DMS114 treated with DMSO at 0.1 percent for 48 hours (cell line): ENCODE data around the gene ABHD16A.

Experiments used
- DNase-seq: peaks from one replicate; lab custom pipeline; 2025; ENCODE audit not compliant: unreplicated experiment; lab: John Stamatoyannopoulos, UW

ABHD16A gene

DNA sequence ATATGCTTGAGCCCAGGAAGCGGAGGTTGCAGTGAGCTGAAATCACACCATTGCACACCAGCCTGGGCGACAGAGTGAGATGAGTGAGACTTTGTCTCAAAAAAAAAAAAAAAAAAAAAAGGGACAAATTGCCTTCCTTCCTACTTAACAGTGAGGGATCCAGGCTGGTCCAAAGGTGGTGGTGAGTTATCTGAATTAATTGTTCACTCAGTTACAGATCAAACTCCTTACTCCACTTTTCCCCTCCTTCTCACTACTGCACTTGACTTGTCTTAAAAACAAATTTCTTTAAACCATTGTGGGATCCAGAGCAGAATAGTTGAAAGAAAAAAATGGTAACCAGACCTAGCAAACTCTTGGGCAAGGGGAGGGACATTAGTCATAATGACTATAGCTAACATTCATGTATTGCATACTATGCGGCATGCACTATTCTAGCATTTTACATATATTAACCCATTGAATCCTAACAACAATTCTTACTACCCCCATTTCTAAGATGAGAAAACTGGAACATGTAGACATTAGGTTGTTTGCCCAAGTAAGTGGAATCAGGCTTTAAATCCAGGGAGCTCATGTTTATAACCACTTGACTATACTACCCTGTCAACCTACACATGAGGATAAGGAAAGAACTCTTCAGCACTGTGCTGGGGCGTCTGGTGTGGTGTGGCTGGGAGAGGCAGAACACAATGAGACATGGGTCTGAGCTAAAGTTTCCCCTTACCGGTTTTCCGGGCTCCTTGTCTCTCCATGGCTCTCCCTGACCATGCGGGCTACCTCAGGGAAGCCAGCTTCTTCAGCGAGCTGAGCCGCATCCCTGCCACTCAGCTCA is 39.8 kb downstream of the ABHD16A start:
- no peak for DNase-seq

DNA sequence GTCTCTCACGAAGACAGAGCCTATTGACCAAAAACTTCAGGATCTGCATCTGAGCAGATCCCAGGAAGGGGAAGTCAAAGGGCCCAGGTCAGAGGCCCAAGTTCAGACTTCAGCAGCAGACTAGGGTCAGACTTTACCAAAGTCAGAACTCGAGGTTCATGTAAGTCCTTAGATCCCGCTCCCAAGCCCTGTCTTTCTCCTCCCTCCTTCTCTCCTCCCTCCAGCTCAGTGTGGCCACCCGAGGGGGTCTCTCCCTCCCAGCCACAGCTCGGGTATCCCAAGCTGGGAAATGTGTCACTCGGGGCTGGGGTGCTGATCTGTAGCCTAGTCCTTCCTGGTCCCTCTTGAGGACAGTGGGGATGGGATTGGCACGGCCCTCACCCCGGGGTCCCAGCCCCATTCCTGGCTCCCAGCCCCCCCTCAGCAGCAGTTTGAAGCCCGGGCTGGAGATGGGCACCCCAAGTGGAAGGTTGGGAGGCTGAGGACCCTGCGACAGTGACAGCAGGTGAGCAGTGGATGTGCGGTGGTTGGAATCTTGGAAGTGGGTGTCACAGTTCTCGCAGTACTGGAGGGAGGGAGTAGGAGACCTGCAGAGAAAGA is 40.9 kb downstream of the ABHD16A start:
- no peak for DNase-seq

DNA sequence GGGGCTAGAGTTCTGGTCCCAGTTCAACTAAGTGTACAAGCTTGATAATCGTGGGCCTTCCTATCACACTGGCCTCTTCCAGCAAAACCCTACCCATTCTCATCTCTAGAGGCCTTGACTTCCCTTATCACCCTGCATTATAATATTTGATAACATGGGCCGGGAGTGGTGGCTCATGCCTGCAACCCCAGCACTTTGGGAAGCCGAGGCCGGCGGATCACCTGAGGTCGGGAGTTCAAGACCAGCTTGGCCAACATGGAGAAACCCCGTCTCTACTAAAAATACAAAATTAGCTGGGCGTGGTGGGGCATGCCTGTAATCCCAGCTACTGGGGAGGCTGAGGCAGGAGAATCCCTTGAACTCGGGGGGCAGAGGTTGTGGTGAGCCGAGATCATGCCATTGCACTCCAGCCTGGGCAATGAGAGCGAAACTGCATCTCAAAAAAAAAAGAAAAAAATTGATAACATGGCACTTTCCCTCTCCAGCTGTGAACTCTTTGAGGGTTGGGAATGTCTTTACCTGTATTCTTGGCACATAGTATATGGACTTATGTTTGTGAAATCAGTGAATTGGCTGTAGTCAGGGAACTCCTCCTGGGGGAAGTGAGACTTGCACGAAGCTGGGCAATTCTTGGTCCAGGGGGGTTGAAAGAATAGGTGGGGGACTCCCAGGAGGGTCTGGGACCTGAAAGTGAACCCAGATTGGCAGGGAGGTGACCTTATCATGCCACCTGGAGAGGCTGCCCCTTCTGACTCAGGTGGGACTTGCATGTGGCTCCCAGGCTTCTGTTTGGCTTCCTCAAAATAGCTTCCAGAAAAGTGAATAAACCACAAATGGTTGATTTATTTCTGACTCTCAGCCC is 41.6 kb downstream of the ABHD16A start:
- no peak for DNase-seq

DNA sequence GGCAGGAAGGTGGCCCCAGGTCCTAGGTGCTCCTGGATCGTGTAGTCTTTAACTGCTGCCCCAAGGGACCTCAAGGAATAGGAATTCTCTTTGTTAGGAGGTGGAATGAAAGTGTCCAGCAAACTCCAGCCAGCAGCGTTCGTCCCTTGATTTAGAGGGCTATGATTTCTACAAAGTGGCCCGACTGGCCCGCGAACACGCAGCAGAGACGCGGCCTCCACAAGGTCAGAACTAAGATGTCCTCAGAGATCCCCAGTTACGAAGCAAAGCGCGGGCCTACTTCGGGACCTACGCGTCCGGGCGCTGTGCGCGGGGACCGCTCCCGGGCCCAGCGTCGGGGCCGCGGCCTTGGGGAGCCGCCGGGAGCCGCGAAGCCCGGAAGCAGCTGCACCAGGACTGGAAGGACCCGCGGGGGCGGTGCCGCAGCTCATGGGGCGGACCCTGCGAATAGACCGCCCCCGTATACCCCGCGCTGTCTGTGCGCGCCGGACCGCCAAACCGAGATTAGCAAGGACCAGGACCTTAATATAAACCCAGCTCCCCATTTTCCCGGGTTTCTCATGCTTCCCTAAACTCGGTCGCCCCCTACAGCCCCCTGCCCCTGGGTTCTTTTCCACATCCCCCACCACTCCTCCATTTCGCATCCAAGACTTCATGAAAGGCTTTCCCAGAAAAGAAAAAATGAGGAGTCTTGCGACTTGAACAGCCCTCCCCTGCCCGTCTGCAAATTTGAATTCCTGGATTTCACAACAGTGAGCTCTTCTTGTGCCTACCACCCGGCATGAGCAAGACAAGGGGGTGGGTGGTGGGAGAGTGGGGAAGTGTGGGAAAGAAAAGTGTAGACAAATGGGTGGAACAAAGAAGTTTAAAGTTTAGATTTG is 42.5 kb downstream of the ABHD16A start, which contains the start of gene C6orf47:
TSS of gene C6orf47 (minus strand) at position 398 of the 881 bp plus-strand sequence. CDS start 831 bp downstream, outside the sequence.
- DNase-seq: peak; percentile 75

DNA sequence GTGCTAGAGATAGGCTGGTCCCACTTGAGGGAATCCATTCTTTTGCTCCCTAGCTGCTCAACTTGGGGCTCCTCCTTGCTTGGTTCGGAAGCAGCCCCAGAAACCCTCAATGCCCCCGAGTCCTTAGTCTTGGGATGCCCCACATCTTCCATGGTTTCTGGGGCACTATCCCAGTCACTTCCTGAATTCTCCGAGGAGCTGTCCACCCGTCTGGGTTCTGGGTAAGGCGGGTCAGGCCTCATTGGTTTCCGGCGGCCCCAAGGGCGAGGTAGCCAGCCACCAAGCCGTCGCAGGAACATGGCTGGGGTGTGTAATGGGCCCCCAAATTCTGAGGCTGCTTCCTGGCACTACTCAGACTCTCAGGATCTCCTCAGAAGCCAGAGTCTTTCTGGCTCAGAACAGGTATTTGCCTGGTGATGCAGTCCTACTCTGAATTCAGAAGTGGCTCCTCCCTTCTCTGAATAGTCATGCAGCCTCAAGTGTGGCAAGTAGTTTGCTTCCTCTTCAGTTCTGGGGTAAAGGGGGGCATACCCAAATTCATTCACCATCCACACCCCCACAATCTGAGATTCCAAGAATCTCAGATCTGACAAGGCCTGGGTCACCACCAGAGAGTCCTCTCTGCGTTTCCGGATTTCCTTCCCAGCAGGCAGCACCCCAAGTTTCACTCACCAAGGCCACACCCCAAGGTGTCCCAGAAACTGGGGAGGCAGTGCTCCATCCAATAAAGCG is 43.3 kb downstream of the ABHD16A start:
- no peak for DNase-seq

DNA sequence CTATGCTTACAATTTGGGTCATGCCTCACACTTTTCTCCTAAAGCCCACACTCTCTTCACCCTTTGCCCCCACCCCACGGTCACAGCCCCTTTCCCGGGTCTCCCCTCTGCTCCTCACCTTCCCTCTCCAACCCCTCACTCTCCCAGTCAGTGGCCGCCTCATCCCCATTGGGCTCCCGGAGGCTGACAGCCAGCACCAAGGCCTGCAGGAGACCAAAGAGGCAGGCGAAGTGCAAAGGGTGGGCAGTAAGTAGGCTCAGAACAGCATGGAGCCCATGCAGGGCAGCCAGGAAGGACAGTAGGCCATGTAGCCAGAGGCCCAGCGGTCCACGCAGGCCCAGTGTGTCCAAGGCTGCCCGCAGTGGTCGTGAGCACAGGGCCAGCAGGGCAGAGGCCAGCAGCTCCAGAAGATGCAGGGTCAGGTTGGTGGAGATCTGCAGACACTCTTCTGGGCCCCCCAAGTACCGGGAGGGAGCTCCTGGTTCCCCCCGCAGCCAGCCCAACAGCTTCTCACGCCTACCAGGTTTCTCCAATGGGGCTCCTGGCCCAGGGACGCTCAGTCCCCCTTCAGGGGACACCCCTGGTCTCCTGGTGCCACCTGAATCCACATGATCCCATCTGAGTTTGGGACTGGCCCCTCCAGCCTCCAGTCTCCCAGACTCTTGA is 44.0 kb downstream of the ABHD16A start:
- no peak for DNase-seq

DNA sequence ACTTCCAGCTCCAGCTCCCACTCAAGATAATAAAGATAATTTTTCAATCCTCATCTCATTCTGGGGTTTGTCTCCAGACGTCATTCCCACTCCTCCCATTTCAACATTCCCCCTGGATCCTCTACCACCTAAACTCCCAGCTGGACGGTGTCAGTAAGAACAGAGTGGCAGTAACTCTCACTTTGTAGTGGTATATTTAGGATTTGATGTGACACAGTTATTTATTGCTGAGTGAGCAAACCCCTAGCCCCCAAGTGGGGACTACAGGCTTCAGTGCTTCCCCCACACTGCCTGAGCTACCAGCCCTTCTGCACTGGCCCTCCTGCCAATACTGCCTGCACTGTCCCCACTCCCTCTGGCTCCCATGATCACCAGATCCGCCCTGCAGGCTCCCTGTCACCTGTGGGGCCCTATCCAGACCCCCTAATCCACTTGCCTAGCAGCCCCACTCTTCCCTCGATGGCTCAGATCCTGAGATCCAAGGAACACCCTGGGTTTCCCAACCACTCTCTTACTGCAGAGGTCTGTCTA is 44.9 kb downstream of the ABHD16A start:
- DNase-seq: no peak

DNA sequence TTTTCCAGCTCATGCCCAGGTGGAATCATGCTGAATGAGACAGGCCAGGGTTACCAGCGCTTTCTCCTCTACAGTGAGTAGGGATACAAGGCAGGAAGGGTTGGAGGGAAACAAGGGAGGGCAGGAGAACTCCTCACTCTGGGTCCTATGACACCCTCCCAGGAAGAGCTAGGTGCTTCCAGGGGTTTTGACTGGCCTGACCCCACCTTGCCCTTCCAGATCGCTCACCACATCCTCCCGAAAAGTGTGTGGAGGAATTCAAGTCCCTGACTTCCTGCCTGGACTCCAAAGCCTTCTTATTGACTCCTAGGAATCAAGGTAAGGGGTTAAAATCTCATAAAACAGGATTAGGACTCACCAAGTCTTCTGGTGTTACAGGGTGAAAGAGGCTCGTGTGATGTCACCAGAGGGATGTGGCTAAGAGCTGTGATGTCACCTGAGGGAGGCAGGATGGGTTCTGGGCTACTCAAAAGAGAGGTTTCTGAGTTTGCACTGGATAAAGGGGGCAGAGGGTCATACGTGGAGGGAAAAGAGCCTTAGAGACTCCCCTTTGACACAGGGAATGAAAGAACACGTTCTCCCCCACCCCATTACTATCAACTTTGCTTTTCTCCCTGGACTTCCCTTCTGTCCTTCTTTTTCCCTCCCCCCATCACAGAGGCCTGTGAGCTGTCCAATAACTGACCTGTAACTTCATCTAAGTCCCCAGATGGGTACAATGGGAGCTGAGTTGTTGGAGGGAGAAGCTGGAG is 45.5 kb downstream of the ABHD16A start:
- DNase-seq: no peak

DNA sequence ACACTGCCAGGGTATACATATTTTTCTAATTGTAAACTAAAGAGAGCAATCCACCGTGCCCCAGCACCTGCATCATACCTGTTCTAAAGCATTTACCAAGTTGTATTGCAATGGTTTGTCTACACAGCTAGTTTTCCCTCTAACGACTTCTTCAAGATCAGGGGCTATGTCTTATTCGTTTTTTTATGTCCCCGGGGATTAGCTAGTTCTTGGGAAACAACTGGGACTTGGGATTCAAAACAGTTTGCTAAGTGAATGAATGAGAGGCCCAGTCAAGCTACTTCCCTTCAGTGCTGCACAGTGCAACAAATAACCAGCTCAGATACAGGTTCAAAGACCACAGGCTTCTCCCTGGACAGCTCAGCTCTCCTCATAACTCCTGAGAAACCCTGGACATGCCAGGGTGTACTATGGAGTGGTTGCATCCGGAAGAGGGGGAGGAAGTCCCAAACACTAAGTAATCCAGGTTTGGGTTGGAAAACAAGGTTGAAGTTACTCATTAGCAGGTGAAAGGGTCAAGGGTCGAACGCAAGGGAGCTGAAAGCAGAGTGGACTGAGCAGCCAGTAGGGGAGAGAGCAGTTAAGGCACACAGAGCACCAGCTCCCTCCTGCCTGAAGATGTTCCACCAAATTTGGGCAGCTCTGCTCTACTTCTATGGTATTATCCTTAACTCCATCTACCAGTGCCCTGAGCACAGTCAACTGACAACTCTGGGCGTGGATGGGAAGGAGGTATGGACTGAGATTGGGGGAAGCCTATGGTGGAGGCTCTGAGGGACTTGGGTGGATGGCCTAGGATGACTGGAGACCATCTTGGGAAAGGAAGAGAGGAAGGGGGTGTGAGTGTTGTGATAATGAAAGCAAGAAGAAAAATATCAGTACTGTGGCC is 47.5 kb downstream of the ABHD16A start, which contains the start of gene APOM:
TSS of gene APOM (plus strand) at position 546 of the 889 bp plus-strand sequence. CDS start at position 619, 73 bp downstream.
- no peak for DNase-seq

DNA sequence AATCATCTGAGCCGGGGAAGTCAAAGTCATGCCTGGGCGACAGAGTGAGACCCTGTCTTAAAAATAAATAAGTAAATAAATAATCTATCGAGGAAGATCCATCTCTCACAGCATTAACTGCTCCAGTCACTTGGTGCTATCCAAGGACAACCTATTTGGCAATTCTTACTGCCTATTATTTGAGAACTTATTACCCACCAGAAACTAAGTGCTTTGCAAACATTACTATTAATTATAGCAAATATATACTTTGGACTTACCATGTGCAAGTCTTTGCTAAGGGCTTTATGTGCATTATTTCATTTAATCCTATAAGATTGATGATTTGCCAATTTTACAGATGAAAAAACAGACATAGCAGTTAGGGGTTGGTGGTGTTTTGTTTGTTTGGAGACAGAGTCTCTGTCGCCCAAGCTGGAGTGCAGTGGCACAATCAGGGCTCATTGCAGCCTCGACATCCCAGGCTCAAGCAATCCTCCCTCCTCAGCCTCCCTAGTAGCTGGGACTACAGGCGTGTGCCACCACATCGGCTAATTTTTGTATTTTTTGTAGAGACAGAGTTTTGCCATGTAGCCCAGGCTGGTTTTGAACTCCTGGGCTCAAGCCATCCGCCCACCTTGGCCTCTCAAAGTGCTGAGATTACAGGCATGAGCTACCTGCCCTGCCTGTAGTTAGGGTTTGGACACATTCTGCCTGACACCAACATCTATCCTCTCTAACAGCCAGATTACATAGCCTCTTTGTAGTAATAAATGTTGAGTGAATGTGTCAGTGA is 48.4 kb downstream of the ABHD16A start:
- no peak for DNase-seq

DNA sequence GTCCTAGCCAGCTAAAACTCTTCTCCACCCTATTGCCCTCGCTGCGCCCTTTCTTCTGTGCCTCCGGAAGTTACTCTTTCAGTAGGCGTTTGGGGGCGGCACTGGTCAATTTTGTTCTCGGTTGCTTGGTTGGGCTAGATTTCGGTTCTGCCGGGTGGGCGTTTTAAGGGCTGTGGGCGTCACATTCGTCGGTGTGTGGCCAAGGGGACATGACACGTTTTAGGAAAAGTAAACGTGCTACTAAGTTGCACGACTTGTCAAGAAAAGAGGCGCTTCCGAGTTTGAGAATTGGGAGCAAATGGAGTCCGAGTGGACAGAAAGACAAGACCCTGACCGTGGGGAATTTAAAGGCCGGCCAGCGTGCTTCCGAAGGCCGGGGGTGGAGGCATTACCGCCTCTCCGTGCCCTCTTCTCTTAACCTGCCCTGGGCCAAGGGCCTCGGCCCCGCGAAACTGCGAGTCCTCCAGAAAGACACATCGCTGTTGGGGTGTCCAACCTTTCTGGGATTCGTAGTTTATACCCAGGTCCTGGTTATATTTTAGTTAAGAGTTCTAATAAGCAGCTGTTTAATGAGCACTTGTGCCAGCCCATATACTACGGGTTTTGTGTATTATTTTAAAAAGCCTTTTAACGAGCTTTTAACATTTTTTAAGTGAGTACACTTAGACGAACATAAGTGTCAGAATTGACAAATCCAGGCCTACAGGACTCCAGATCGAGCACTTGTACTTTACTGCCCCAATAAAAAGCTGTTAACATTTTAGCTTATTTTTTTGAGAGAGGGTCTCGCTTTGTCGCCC is 50.0 kb downstream of the ABHD16A start:
- DNase-seq: peak; percentile 98

DNA sequence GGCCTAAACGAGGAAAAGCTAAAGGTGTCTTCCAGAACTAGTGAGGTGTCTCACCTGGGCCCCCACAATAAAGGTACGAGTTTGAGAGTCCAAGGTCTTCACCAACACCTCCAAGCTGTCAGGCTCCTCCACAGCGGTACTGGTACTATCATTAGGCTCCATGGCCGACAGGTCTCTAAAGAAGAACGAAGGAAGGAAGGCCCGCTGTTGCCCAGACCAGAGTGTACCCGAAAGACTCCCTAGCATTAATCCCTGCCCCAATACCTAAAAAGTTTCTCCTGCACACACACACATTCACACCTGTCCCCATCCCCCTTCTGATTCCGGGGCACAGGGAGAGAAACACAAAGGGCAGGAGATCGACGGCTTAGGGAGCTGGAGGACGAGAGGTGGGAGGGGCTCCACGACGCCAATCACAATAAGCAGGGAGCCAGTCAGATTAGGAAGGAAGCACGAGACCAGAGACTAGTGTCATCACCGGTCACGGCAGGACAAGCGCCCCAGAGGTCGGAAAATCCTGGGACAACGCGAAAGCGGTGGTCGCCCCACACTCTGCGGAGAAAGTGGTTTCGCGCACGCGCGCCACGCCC is 51.4 kb downstream of the ABHD16A start:
- DNase-seq: peak; percentile 89

DNA sequence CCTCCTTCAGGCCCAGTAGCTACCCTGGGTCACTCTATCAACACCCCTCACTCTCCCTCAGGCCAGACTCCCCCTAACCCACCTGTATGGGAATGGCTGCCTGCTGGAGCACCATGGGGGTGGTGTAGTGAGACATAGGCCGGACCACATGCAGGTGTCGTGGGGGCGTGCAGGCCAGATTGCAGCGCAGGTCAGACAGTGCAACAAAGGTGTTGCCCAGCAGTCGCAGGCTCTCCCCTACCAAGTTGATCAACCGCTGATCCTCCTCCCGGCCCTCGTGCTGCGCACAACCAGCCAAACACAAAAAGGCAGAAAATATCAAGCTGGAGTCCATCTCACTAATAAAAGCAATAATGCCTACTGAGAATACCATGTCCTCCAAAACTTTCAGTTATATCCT is 57.8 kb downstream of the ABHD16A start:
- DNase-seq: no peak

DNA sequence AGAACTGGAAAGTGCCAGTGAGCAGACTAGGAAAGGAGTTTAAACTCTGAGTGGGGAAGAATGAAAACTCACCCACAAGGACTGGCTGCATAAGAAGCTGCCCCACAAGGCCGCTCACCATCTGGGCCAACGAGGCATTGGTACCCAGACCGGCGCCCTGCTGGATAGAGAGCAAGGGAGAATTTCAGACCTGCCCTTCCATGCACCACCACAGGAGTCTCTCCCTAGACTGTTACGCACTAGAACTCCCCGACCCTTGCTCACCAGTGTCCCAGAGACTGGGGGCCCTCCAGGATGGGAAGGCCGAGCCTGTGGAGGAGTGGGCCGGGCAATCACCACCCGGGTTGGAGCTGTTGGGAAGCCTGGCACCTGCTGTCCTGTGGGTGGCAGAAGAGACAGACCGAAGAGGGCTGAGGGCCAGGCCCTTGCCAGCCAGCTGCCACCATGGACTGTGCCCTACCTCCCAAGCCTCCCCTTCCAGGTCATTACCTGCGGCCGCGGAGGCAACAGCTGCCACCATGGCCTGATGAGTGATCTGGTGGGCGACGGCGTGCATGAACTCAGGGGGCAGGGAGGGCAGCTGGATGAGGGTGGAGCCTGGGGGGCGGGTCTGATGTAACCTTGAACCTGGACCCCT is 59.2 kb downstream of the ABHD16A start:
- no peak for DNase-seq
